Activated T-cell treated with anti-CD3 and anti-CD28 coated beads, Interleukin-2, amount 50 U/mL, for 72 hours (primary cell): Measurements from ENCODE around the gene TRIM74. TPM values are rescaled to one million over a fixed set of nuclear protein-coding genes. Genes with fewer than 3 reads are reported as not detected.
"Not testable (repeated sequence)": the region's sequence is repeated elsewhere in the genome, so short reads cannot be mapped to it uniquely, and the experiment has no call there.

Experiments used
- ATAC-seq, 2 donors: fragments of 150-1000 bp; cut with Tn5 transposase; replicated peaks in 1 of 2; 2 replicates each; pipeline ENCODE4 v1.10.0; 2021; ENCODE audit warnings: moderate library complexity in 2 of 2, mild to moderate bottlenecking in 1 of 2
- DNase-seq, 2 donors: peaks; one replicate each; pipeline ENCODE4 v3.0.0; 2021 to 2022; ENCODE audit warnings: mixed read lengths in 1 of 2
- H3K27ac Mint-ChIP-seq: one replicate; pipeline ENCODE4 v1.8.0; 2022; ENCODE audit warnings: mild to moderate bottlenecking, moderate library complexity, mixed read lengths
- H3K27me3 Mint-ChIP-seq: one replicate; pipeline ENCODE4 v1.8.0; 2022; ENCODE audit warnings: low read depth, mixed read lengths
- H3K36me3 Mint-ChIP-seq, 2 donors: one replicate each; pipeline ENCODE4 v1.8.0; 2022; ENCODE audit warnings: mixed read lengths in 2 of 2, mild to moderate bottlenecking in 1 of 2; ENCODE audit not compliant: insufficient read depth in 2 of 2
- H3K4me1 Mint-ChIP-seq: one replicate; pipeline ENCODE4 v1.8.0; 2022; ENCODE audit warnings: low read depth, mixed read lengths
- H3K4me3 Mint-ChIP-seq, 2 donors: one replicate each; pipeline ENCODE4 v1.8.0; 2022; ENCODE audit warnings: mild to moderate bottlenecking in 2 of 2, mixed read lengths in 2 of 2, moderate library complexity in 2 of 2
- H3K9me3 Mint-ChIP-seq, 2 donors: one replicate each; pipeline ENCODE4 v1.8.0; 2022; ENCODE audit warnings: mixed read lengths in 2 of 2
- total RNA-seq, 2 donors: library from RNA; stranded (reverse); gene quantifications; one replicate each; pipeline ENCODE4 v1.2.3, GENCODE V29; 2022

Gene TRIM74
- total RNA-seq, 2 donors from 2014 or later, result 1.8 TPM

- not testable (repeated sequence) for H3K36me3 Mint-ChIP-seq, DNase-seq, H3K4me1 Mint-ChIP-seq
Measured at GRCh38 chr7:72971505-72971904, 2.2 kb upstream of the TRIM74 start.

GRCh38 chr7:72969688-72970087 lies 422 bp upstream of the TRIM74 start:
- ATAC-seq, H3K27me3 Mint-ChIP-seq, H3K27ac Mint-ChIP-seq, H3K9me3 Mint-ChIP-seq, H3K4me1 Mint-ChIP-seq, H3K4me3 Mint-ChIP-seq, DNase-seq, H3K36me3 Mint-ChIP-seq: not testable (repeated sequence)

More at GRCh38 chr7:72971505-72971904, 2.2 kb upstream of the TRIM74 start:
- H3K4me3 Mint-ChIP-seq, H3K27ac Mint-ChIP-seq, H3K9me3 Mint-ChIP-seq, H3K27me3 Mint-ChIP-seq, ATAC-seq: not testable (repeated sequence)

GRCh38 chr7:72966892-72967291 lies 2.4 kb downstream of the TRIM74 start:
- not testable (repeated sequence) for H3K4me3 Mint-ChIP-seq, H3K27ac Mint-ChIP-seq, H3K27me3 Mint-ChIP-seq, H3K4me1 Mint-ChIP-seq, DNase-seq, H3K36me3 Mint-ChIP-seq, ATAC-seq, H3K9me3 Mint-ChIP-seq

GRCh38 chr7:72965186-72965975 lies 3.9 kb downstream of the TRIM74 start:
- DNase-seq, H3K4me1 Mint-ChIP-seq, H3K27me3 Mint-ChIP-seq, H3K4me3 Mint-ChIP-seq, H3K27ac Mint-ChIP-seq, H3K9me3 Mint-ChIP-seq, H3K36me3 Mint-ChIP-seq: not testable (repeated sequence)
- ATAC-seq, result peak; percentile 56 to 63

- H3K4me1 Mint-ChIP-seq, H3K9me3 Mint-ChIP-seq, H3K36me3 Mint-ChIP-seq, H3K27ac Mint-ChIP-seq, ATAC-seq, DNase-seq, H3K4me3 Mint-ChIP-seq, H3K27me3 Mint-ChIP-seq: not testable (repeated sequence)
Measured at GRCh38 chr7:72963056-72963455, 6.2 kb downstream of the TRIM74 start.

GRCh38 chr7:72961346-72961650 lies 8.0 kb downstream of the TRIM74 start:
- ATAC-seq, H3K9me3 Mint-ChIP-seq, H3K27ac Mint-ChIP-seq, H3K27me3 Mint-ChIP-seq, H3K36me3 Mint-ChIP-seq, H3K4me1 Mint-ChIP-seq, DNase-seq, H3K4me3 Mint-ChIP-seq: not testable (repeated sequence)

- not testable (repeated sequence) for H3K4me3 Mint-ChIP-seq, DNase-seq, H3K9me3 Mint-ChIP-seq, ATAC-seq, H3K4me1 Mint-ChIP-seq, H3K36me3 Mint-ChIP-seq, H3K27ac Mint-ChIP-seq, H3K27me3 Mint-ChIP-seq
Measured at GRCh38 chr7:72960626-72961345, 8.5 kb downstream of the TRIM74 start.

GRCh38 chr7:72960029-72960428 lies 9.2 kb downstream of the TRIM74 start:
- not testable (repeated sequence) for H3K4me1 Mint-ChIP-seq, H3K27ac Mint-ChIP-seq, DNase-seq, H3K36me3 Mint-ChIP-seq, H3K9me3 Mint-ChIP-seq, H3K4me3 Mint-ChIP-seq, H3K27me3 Mint-ChIP-seq
- peak; percentile 19 to 25 for ATAC-seq

- DNase-seq, H3K27ac Mint-ChIP-seq, H3K4me1 Mint-ChIP-seq, H3K36me3 Mint-ChIP-seq, H3K9me3 Mint-ChIP-seq, H3K27me3 Mint-ChIP-seq: not testable (repeated sequence)
- ATAC-seq, result peak; percentile 92
- peak overlapping the region; percentile 68 to 84 for H3K4me3 Mint-ChIP-seq
Measured at GRCh38 chr7:72954563-72955198, 14.6 kb downstream of the TRIM74 start.

- not testable (repeated sequence) for H3K27me3 Mint-ChIP-seq, H3K27ac Mint-ChIP-seq, H3K4me3 Mint-ChIP-seq, H3K36me3 Mint-ChIP-seq, H3K9me3 Mint-ChIP-seq, H3K4me1 Mint-ChIP-seq, DNase-seq
- ATAC-seq, result peak; percentile 66 to 70
Measured at GRCh38 chr7:72953901-72954562, 15.2 kb downstream of the TRIM74 start.

GRCh38 chr7:72950432-72950831 lies 18.8 kb downstream of the TRIM74 start:
- not testable (repeated sequence) for H3K27ac Mint-ChIP-seq, ATAC-seq, H3K4me1 Mint-ChIP-seq, H3K36me3 Mint-ChIP-seq, H3K9me3 Mint-ChIP-seq, H3K4me3 Mint-ChIP-seq, H3K27me3 Mint-ChIP-seq, DNase-seq

GRCh38 chr7:72949686-72950085 lies 19.6 kb downstream of the TRIM74 start:
- H3K4me1 Mint-ChIP-seq, H3K4me3 Mint-ChIP-seq, H3K9me3 Mint-ChIP-seq, H3K36me3 Mint-ChIP-seq, H3K27me3 Mint-ChIP-seq, DNase-seq, ATAC-seq, H3K27ac Mint-ChIP-seq: not testable (repeated sequence)

GRCh38 chr7:72949276-72949675 lies 20.0 kb downstream of the TRIM74 start:
- H3K4me1 Mint-ChIP-seq, H3K27me3 Mint-ChIP-seq, DNase-seq, H3K4me3 Mint-ChIP-seq, H3K9me3 Mint-ChIP-seq, ATAC-seq, H3K27ac Mint-ChIP-seq, H3K36me3 Mint-ChIP-seq: not testable (repeated sequence)
